ENCODE results near the gene PREP.

Gene PREP

DNA sequence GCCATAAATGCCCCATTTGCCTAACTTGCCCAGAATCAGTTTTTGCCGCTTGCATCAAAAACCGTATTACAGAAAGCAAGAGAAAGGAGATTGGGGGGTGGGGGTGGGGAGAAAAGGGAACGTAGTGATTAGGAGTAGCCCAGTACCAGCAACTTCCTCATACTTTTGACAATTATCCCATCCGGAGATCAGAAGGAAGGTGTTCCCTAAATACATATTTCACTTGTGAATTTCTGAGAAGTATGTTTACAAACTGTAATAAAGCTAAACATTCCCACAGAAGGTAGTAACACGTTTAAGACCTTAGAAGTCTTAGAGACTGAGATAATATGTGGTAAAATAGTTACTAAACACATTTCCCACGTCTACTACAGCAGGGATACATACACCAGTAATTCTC, 14.5 kb downstream of the PREP start:
- TF ChIP-seq, protein P1, sequence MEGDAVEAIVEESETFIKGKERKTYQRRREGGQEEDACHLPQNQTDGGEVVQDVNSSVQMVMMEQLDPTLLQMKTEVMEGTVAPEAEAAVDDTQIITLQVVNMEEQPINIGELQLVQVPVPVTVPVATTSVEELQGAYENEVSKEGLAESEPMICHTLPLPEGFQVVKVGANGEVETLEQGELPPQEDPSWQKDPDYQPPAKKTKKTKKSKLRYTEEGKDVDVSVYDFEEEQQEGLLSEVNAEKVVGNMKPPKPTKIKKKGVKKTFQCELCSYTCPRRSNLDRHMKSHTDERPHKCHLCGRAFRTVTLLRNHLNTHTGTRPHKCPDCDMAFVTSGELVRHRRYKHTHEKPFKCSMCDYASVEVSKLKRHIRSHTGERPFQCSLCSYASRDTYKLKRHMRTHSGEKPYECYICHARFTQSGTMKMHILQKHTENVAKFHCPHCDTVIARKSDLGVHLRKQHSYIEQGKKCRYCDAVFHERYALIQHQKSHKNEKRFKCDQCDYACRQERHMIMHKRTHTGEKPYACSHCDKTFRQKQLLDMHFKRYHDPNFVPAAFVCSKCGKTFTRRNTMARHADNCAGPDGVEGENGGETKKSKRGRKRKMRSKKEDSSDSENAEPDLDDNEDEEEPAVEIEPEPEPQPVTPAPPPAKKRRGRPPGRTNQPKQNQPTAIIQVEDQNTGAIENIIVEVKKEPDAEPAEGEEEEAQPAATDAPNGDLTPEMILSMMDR (IDR thresholded peaks at IDR 0.05; ENCODE audit: low read depth, low read length), result no peak
- Histone ChIP-seq H3K27me3 (no peaks in the 10 kb centered on the region), H3K4me1 (no peaks in the 10 kb centered on the region; the same call in 1 of the 2 replicates), H3K9me3 (no peaks in the 10 kb centered on the region), H3K36me3 (peaks cover 3% of the 10 kb centered on the region; the same call in 1 of the 2 replicates), H3K4me3 (ENCODE audit: low read depth, low read length) (no peak overlapping the region)
- no peak for DNase-seq

- H3K27me3 ChIP-seq, result no peaks in the 10 kb centered on the region
- H3K4me3 ChIP-seq (ENCODE audit: low read depth, low read length), result no peak overlapping the region
- TF ChIP-seq, protein P1 (IDR thresholded peaks at IDR 0.05; ENCODE audit: low read depth, low read length), result no peak
- H3K36me3 ChIP-seq, result peaks cover 3% of the 10 kb centered on the region; the same call in 1 of the 2 replicates
- no peak for DNase-seq
- H3K4me1 ChIP-seq, result no peaks in the 10 kb centered on the region
- H3K9me3 ChIP-seq, result no peaks in the 10 kb centered on the region
Measured at GRCh38 chr6:105384004-105384403, 18.9 kb downstream of the PREP start.

DNA sequence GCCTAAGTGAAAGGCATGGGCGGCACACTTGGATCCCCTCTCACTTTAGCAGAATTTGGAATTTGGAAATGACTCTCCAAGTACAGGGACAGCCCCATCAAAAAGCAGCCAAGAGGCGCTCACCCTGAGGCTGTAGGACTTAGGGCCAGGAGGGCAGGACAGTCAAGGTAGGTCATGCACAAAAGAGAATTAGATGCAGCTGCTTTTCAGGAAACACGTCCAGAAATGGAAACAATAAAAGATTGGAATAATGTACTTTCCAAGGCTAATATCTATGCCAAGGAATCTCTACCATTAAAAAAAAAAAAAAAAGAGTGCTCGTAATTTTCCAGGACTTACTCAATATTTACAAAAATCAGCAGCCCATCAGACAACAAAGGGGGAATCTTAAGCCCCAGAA, 19.9 kb downstream of the PREP start:
- DNase-seq, result no peak
- no peaks in the 10 kb centered on the region for H3K4me1 ChIP-seq
- no peaks in the 10 kb centered on the region for H3K9me3 ChIP-seq
- TF ChIP-seq, protein P1 (IDR thresholded peaks at IDR 0.05; ENCODE audit: low read depth, low read length), result no peak
- H3K27me3 ChIP-seq, result no peaks in the 10 kb centered on the region
- no peaks in the 10 kb centered on the region for H3K36me3 ChIP-seq
- no peak overlapping the region for H3K4me3 ChIP-seq (ENCODE audit: low read depth, low read length)

- TF ChIP-seq, protein P1 (IDR thresholded peaks at IDR 0.05; ENCODE audit: low read depth, low read length), result no peak
- no peak for DNase-seq
- Histone ChIP-seq H3K4me1 (no peaks in the 10 kb centered on the region), H3K27me3 (no peaks in the 10 kb centered on the region), H3K9me3 (no peaks in the 10 kb centered on the region), H3K4me3 (ENCODE audit: low read depth, low read length) (no peak overlapping the region), H3K36me3 (no peaks in the 10 kb centered on the region)
Measured at GRCh38 chr6:105382496-105382895, 20.4 kb downstream of the PREP start.

GRCh38 chr6:105380634-105381033, 22.2 kb downstream of the PREP start:
- no peaks in the 10 kb centered on the region for H3K9me3 ChIP-seq
- TF ChIP-seq, protein P1 (IDR thresholded peaks at IDR 0.05; ENCODE audit: low read depth, low read length), result no peak
- H3K4me1 ChIP-seq, result no peaks in the 10 kb centered on the region
- DNase-seq, result no peak
- H3K36me3 ChIP-seq, result peaks cover 6% of the 10 kb centered on the region
- no peaks in the 10 kb centered on the region for H3K27me3 ChIP-seq
- H3K4me3 ChIP-seq (ENCODE audit: low read depth, low read length), result no peak overlapping the region

DNA sequence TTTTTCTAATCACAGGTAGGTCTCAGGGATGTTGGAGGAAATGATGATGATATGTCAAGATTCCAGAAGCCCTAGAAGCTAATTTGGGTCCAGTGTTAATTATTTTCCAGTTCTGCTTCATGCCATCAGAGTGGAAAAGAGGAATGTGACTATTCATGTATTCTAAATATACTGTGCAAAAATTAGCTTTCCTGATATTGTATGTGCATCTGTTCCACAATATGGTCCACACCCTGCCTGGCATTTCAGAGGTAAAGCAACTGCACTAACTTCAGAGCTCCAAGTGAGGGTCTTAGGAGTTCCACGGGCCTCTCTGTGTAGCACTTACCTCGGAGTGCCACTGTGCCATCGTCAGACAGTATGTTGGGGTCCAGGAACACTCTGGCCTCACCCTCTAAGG, 27.1 kb downstream of the PREP start:
- TF ChIP-seq, protein P1 (IDR thresholded peaks at IDR 0.05; ENCODE audit: low read depth, low read length), result no peak

More for the DNA sequence above, 27.1 kb downstream of the PREP start:
- Histone ChIP-seq H3K4me1 (no peaks in the 10 kb centered on the region), H3K4me3 (ENCODE audit: low read depth, low read length) (no peak overlapping the region), H3K36me3 (peaks cover 30% of the 10 kb centered on the region), H3K27me3 (no peaks in the 10 kb centered on the region), H3K9me3 (no peaks in the 10 kb centered on the region)
- DNase-seq, result no peak

Data from BE2C (cell line).